GM12864 (cell line): ENCODE results near the gene NKPD1.

Experiments
- DNase-seq: peaks from one replicate; pipeline ENCODE4 v3.0.0-alpha.2; 2011; ENCODE audit warnings: low read depth
- H3K4me3 ChIP-seq: 2 replicates; pipeline ENCODE4 v1.5.1; 2011; ENCODE audit warnings: mild to moderate bottlenecking, low read depth, low read length, control low read depth
- CTCF ChIP-seq: IDR thresholded peaks from 2 replicates; pipeline ENCODE4 v1.5.1; 2011; ENCODE audit warnings: low read depth, mild to moderate bottlenecking, moderate library complexity, low read length, control low read depth, inconsistent platforms; ENCODE audit errors: missing control alignments

NKPD1 gene

DNA sequence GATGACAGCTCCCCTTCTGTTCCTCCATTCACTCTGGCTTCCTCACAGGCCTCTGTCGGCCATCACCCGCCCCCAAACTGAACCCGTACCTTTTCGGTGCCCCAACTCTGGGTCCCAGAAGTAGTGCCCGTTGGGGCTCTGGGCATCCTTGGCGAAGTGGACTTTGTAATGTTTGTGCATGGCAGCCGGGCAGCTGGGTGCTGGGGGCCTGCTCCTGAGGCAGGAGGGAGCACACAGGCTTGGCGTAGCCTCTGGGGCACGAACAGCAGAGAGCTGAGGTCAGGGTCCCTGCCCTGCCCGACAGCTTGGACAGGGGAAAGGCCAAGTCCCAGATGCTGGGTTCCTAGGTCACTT lies 834 bp downstream of the NKPD1 start:
- no peak overlapping the region for H3K4me3 ChIP-seq
- DNase-seq: no peak
- no peak for TF ChIP-seq CTCF

DNA sequence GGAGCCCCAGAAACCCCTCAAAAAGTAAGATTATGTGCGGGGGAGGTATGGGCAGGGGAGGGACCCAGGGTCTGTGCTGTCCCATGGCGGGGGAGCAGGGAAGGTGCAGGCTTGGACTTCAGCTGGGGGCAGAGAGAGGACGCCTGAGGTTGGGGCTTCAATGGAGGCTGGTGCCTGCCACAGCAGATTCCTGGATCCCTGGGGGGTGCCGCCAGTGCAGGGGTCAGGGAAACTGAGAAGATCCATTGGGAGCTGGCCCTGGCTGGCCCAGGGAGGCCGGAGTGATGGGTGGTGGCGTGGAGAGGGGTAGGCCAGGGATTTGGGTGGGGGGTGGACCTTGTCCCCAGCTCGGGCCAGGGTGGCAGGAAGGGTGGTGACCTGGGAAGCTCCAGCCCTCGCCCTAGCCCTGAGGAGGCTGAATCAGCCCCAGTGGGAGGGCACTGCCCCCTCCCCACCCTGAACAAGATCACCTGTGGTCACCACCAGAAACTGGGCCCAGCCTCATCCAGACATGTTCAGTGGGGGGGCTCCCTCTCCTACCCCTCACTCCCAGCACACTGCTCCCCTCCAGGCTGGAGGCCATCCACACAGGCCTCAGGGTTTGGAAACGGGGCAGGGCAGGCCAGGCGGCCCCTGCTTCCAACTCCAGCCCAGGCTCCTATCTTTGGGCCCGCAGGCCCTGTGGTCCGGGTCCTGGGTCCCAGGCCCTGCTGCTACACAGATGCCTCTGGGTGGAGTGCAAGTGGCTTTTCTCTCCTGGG lies 1.4 kb downstream of the NKPD1 start:
- no peak for TF ChIP-seq CTCF
- no peak for DNase-seq

GRCh38 chr19:45158503-45159209 lies 2.1 kb downstream of the NKPD1 start:
- no peak for DNase-seq
- no peak for TF ChIP-seq CTCF
- H3K4me3 ChIP-seq: no peak overlapping the region

More for the DNA sequence above, 1.4 kb downstream of the NKPD1 start:
- no peak overlapping the region for H3K4me3 ChIP-seq

GRCh38 chr19:45156751-45157150 lies 4.0 kb downstream of the NKPD1 start:
- no peak overlapping the region for H3K4me3 ChIP-seq
- TF ChIP-seq CTCF: no peak
- DNase-seq: no peak

GRCh38 chr19:45156011-45156630 lies 4.7 kb downstream of the NKPD1 start:
- H3K4me3 ChIP-seq: no peak overlapping the region
- no peak for TF ChIP-seq CTCF
- DNase-seq: no peak

DNA sequence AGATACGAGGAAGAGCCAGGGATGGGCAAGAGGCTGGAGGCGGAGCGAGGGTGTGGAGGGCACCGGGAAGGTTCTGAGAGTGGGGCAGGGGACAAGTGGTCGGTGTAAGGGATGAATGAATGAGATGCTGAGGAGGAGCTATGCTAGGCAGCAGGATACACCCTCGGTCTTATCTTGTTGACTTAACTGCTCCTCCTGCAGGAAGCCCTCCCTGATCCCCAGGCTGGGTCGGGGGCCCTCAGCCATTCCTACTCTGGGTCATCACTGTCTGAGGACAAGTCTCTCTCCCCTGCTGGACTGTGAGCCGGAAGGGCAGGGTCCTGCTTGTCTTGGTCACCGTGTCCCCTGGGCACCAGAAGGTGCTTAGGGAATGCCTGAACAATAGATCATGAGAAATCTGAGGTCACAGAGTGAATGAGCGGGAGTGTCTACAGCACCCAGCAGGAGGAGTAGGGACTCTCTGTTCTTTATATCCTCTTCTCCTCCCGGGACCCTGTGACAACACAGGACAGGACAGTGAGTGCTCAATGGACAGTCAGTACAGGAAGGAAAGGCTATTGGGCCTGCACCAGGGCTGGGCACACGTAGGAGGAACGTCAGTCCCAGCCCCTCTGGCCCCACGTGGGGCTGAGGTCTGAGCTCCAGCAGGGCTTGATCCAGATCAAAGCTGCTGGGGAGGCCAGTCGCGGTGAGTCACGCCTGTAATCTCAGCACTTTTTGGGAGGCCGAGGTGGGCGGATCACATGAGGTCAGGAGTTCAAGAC lies 6.5 kb downstream of the NKPD1 start:
- no peak for TF ChIP-seq CTCF
- DNase-seq: no peak
- H3K4me3 ChIP-seq: no peak overlapping the region
